Kidney epithelial cell (primary cell): ENCODE measurements around the gene TRIO. TPM values are rescaled to one million over a fixed set of nuclear protein-coding genes. Genes with fewer than 3 reads are reported as not detected.
A peak's percentile ranks its signal among the peaks of the same experiment; 100 is the strongest.

ENCODE experiments used
- DNase-seq: peaks from one replicate; pipeline ENCODE4 v3.0.0-alpha.2; 2010; ENCODE audit warnings: low read depth
- H3K27me3 ChIP-seq: 2 replicates; pipeline ENCODE4 v1.6.0; 2011; ENCODE audit warnings: low read length; ENCODE audit not compliant: control insufficient read depth, insufficient read depth
- H3K36me3 ChIP-seq: 2 replicates; pipeline ENCODE4 v1.5.1; 2011; ENCODE audit warnings: low read length; ENCODE audit not compliant: control insufficient read depth, insufficient read depth
- H3K4me3 ChIP-seq: 2 replicates; pipeline ENCODE4 v1.5.1; 2011; ENCODE audit warnings: low read depth, mild to moderate bottlenecking, control low read depth, low read length
- total RNA-seq: library from RNA; depleted of rRNA; stranded (reverse); fragments of >200 nt; gene quantifications from 2 replicates; pipeline ENCODE4 v1.2.3, GENCODE V29; 2015
- TF ChIP-seq, protein P1 (sequence below): IDR thresholded peaks from 2 replicates; pipeline ENCODE4 v1.5.1; 2011; ENCODE audit warnings: mild to moderate bottlenecking, moderate library complexity, low read length, control low read depth, inconsistent platforms; ENCODE audit not compliant: insufficient read depth, poor library complexity, severe bottlenecking

Gene TRIO
- total RNA-seq, 1 donor from 2014 or later = 174 TPM

- no peaks in the 10 kb centered on the region for H3K36me3 ChIP-seq
- no peak for DNase-seq
- no peaks in the 10 kb centered on the region for H3K27me3 ChIP-seq
- H3K4me3 ChIP-seq = peak overlapping the region; percentile 45
- TF ChIP-seq, protein P1, sequence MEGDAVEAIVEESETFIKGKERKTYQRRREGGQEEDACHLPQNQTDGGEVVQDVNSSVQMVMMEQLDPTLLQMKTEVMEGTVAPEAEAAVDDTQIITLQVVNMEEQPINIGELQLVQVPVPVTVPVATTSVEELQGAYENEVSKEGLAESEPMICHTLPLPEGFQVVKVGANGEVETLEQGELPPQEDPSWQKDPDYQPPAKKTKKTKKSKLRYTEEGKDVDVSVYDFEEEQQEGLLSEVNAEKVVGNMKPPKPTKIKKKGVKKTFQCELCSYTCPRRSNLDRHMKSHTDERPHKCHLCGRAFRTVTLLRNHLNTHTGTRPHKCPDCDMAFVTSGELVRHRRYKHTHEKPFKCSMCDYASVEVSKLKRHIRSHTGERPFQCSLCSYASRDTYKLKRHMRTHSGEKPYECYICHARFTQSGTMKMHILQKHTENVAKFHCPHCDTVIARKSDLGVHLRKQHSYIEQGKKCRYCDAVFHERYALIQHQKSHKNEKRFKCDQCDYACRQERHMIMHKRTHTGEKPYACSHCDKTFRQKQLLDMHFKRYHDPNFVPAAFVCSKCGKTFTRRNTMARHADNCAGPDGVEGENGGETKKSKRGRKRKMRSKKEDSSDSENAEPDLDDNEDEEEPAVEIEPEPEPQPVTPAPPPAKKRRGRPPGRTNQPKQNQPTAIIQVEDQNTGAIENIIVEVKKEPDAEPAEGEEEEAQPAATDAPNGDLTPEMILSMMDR = no peak
These were observed 297.7 kb downstream of the TRIO start for GRCh38 chr5:14440582-14441431.

DNA sequence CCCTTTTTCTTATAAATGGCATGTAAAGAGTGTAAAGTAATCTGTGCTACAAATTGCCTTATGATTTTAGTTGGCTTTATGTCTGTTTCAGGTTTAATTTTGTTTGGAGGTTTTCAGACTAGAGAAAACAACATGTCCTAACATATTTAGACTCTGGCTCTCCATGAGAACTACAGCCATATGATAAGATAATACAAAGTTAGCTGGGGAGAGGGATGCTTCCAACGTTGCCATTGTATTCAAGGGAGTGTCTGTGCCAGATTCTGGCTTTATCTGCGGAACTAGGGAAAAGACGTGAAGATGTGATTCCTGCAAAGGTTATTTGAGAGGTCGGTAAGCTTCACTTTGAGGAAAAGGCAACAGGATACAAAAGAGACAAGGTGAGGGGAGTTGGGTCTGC, 298.5 kb downstream of the TRIO start:
- peak overlapping the region; percentile 45 for H3K4me3 ChIP-seq
- no peaks in the 10 kb centered on the region for H3K36me3 ChIP-seq
- TF ChIP-seq, protein P1 = no peak
- no peak for DNase-seq
- H3K27me3 ChIP-seq = no peaks in the 10 kb centered on the region

DNA sequence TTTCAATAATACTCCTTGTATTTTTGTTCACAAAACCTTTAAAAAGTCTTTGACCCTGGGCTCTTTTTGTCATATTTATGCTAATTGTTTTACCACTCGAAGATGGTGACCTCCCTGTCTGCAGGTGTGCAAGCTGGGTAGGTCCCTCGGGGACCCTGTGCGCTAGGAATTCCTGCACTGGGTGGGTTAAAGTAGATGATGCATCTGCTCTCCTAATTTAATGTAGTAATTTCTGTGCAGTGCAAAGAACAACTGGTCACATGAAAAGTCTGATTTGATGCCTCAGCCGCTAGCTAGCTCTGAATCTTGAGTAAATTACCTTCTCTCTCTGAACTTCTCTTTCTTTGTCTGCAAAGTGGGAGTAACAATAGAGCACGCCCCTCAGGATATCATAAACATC, 299.4 kb downstream of the TRIO start:
- Histone ChIP-seq H3K36me3 (no peaks in the 10 kb centered on the region), H3K4me3 (peak overlapping the region; percentile 14), H3K27me3 (no peaks in the 10 kb centered on the region)
- TF ChIP-seq, protein P1 = no peak
- no peak for DNase-seq

DNA sequence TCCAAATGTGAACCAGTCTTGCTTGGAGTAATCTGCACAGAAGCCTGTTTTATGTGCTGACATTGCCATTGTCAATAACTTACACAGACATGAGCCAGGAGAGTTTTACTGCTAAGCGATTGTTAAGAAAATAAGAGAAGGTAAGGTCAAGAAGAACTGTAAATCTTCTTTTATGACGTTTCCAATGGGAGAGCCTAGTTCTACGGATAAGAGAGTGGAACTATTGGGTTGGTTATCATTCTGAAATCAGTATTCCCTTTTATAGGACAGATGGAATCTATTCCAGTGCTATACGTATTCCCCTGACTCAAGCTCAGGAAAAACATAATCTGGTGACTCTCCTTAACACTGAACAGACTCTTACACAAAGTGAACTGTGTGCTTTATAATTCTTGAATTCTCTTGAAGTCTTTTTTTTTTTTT, 300.5 kb downstream of the TRIO start:
- DNase-seq = no peak
- TF ChIP-seq, protein P1 = no peak
- no peaks in the 10 kb centered on the region for H3K27me3 ChIP-seq
- no peaks in the 10 kb centered on the region for H3K36me3 ChIP-seq
- H3K4me3 ChIP-seq = no peak overlapping the region

DNA sequence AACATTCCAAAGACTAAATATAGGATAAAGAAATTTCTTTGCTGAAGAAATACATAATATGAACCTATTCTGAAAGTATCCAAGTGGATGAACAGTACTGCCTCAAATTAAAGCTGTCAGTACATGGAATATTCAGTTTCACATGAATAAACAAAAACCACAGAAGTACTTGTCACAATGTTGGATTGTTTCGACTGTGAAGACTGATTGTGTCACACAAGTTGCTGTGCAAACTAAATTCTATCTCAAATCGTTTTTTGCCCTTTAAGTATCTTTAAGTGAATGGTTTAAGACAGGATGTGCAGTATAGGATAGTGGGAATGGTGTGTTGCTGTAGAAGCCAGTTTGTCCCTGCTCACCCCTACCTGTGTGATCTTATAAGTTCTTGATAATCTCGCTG, 301.0 kb downstream of the TRIO start:
- Histone ChIP-seq H3K4me3 (no peak overlapping the region), H3K27me3 (no peaks in the 10 kb centered on the region), H3K36me3 (no peaks in the 10 kb centered on the region)
- DNase-seq = no peak
- TF ChIP-seq, protein P1 = no peak

GRCh38 chr5:14445013-14445412, 301.9 kb downstream of the TRIO start:
- no peak overlapping the region for H3K4me3 ChIP-seq
- no peaks in the 10 kb centered on the region for H3K27me3 ChIP-seq
- no peaks in the 10 kb centered on the region for H3K36me3 ChIP-seq
- DNase-seq = no peak
- TF ChIP-seq, protein P1 = no peak
